GM23248 (cell line): ENCODE data around the gene PLCH1. TPM values are rescaled to one million over a fixed set of nuclear protein-coding genes. Genes with fewer than 3 reads are reported as not detected.
A peak's percentile ranks its signal among the peaks of the same experiment; 100 is the strongest.
"Not testable (repeated sequence)": the region's sequence is repeated elsewhere in the genome, so short reads cannot be mapped to it uniquely, and the experiment has no call there.

Experiments used
- DNase-seq: peaks from one replicate; pipeline ENCODE4 v3.0.0-alpha.2; 2015
- H2AFZ ChIP-seq: fragments of 200-600 bp; sonication (generic); 2 replicates; pipeline ENCODE4 v1.6.1; 2016; ENCODE audit warnings: antibody characterized with exemption
- H3F3A ChIP-seq: fragments of 200-600 bp; sonication (generic); 2 replicates; pipeline ENCODE4 v1.6.1; 2016; ENCODE audit warnings: mild to moderate bottlenecking, antibody characterized with exemption, mixed run types; ENCODE audit not compliant: insufficient read depth
- H3K27ac ChIP-seq: fragments of 200-600 bp; sonication (generic); 2 replicates; pipeline ENCODE4 v1.5.1; 2016; ENCODE audit warnings: mild to moderate bottlenecking
- H3K27me3 ChIP-seq: fragments of 200-600 bp; sonication (generic); replicated peaks from 2 replicates; pipeline ENCODE4 v1.6.1; 2016; ENCODE audit warnings: mild to moderate bottlenecking; ENCODE audit not compliant: insufficient read depth
- H3K36me3 ChIP-seq: fragments of 200-600 bp; sonication (generic); 2 replicates; pipeline ENCODE4 v1.6.1; 2016; ENCODE audit warnings: low read depth, mild to moderate bottlenecking
- H3K4me1 ChIP-seq: fragments of 200-600 bp; sonication (generic); 2 replicates; pipeline ENCODE4 v1.6.1; 2016; ENCODE audit warnings: mild to moderate bottlenecking; ENCODE audit not compliant: insufficient read depth
- H3K4me2 ChIP-seq: fragments of 200-600 bp; sonication (generic); one replicate; pipeline ENCODE4 v1.6.1; 2016; ENCODE audit warnings: mild to moderate bottlenecking; ENCODE audit not compliant: unreplicated experiment
- H3K4me3 ChIP-seq: fragments of 200-600 bp; sonication (generic); 2 replicates; pipeline ENCODE4 v1.5.1; 2016; ENCODE audit warnings: mild to moderate bottlenecking
- H3K79me2 ChIP-seq: fragments of 200-600 bp; sonication (generic); 2 replicates; pipeline ENCODE4 v1.6.1; 2016; ENCODE audit warnings: mild to moderate bottlenecking; ENCODE audit not compliant: insufficient read depth
- H3K9ac ChIP-seq: fragments of 200-600 bp; sonication (generic); 2 replicates; pipeline ENCODE4 v1.6.1; 2016; ENCODE audit warnings: mild to moderate bottlenecking
- H3K9me2 ChIP-seq: fragments of 200-600 bp; sonication (generic); 2 replicates; pipeline ENCODE4 v1.6.1; 2016; ENCODE audit warnings: mixed run types, mild to moderate bottlenecking, moderate library complexity; ENCODE audit not compliant: insufficient read depth
- H3K9me3 ChIP-seq: fragments of 200-600 bp; sonication (generic); one replicate; pipeline ENCODE4 v1.6.1; 2017; ENCODE audit warnings: low read depth
- H4K20me1 ChIP-seq: fragments of 200-600 bp; sonication (generic); 2 replicates; pipeline ENCODE4 v1.6.0; 2016; ENCODE audit not compliant: insufficient read depth
- EZH2 ChIP-seq: fragments of 200-600 bp; sonication (generic); IDR thresholded peaks from 2 replicates; pipeline ENCODE4 v1.6.1; 2018; ENCODE audit warnings: antibody characterized with exemption, mild to moderate bottlenecking; ENCODE audit not compliant: insufficient read depth, poor library complexity, severe bottlenecking
- EZH2phosphoT487 ChIP-seq: fragments of 200-600 bp; sonication (generic); IDR thresholded peaks from 2 replicates; pipeline ENCODE4 v1.6.1; 2018; ENCODE audit warnings: antibody characterized with exemption, moderate library complexity, mild to moderate bottlenecking, low read depth; ENCODE audit not compliant: insufficient read depth
- WGBS, 2 experiments: methylation state at CpG; one replicate each; pipeline ENCODE4 v1.1.6; 2015 to 2017; ENCODE audit warnings: low lambda C conversion rate in 2 of 2, low coverage in 1 of 2; ENCODE audit errors: missing lambda C conversion rate in 2 of 2; 5-methylcytosine and 5-hydroxymethylcytosine counted together
- in situ Hi-C: fragments of 300-500 bp; cut with MboI; formaldehyde crosslinking; loops from 2 replicates; pipeline ENCODE4 v1.15.0; 2020
- polyA plus RNA-seq: library from polyadenylated mRNA; unstranded; fragments of >200 nt; fragmentation: Nextera tagmentation; extraction: Ambion mirVana; gene quantifications from 2 replicates; pipeline ENCODE4 v1.2.1, GENCODE V29; 2016
- total RNA-seq: library from RNA; depleted of rRNA; stranded (reverse); fragments of >200 nt; shearing (Covaris generic); gene quantifications from 2 replicates; pipeline ENCODE4 v1.2.3, GENCODE V29; 2014

Gene PLCH1
- total and polyA plus RNA-seq, 2 experiments from 2014 or later = not detected

DNA sequence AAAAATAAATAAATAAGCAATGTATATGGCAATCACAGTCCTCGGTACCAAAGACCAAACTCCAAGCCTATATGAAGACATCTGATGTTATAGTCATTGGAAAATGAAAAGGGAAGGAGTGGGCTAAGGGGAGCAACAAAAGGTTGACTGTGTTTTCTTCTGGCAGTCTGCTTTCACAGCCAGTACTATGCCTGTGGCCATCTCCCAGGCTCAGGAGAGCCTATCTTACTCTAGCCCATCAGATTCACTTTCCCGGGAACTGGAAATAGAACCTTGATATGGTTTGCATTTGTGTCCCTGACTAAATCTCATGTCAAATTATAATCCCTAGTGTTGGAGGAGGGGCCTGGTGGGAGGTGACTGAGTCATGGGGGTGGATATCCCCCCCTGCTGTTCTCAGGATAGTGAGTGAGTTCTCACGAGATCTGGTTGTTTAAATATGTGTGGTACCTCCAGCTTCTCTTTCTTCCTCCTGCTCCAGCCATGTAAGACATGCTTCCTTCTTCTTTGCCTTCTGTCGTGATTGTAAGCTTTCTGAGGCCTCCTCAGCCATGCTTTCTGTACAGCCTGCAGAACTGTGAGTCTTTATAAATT is 105.3 kb downstream of the PLCH1 start:
- Histone ChIP-seq H2AFZ (peak overlapping the region; percentile 18; the same call in 1 of the 2 replicates), H3K4me1 (no peaks in the 10 kb centered on the region), H3K36me3 (no peaks in the 10 kb centered on the region), H4K20me1 (no peaks in the 10 kb centered on the region), H3K27me3 (no peaks in the 10 kb centered on the region), H3K27ac (no peak overlapping the region), H3K9ac (no peak overlapping the region), H3K9me3 (no peaks in the 10 kb centered on the region), H3K9me2 (no peaks in the 10 kb centered on the region), H3K4me2 (no peak overlapping the region), H3K4me3 (no peak overlapping the region), H3F3A (no peaks in the 10 kb centered on the region), H3K79me2 (no peaks in the 10 kb centered on the region)
- WGBS, 2 experiments = 75 to 79% methylated on average over 4 of the region's 4 CpGs
- DNase-seq = no peak
- TF ChIP-seq EZH2phosphoT487 = no peak
- no peak for TF ChIP-seq EZH2
- in situ Hi-C loops = no loop called here

DNA sequence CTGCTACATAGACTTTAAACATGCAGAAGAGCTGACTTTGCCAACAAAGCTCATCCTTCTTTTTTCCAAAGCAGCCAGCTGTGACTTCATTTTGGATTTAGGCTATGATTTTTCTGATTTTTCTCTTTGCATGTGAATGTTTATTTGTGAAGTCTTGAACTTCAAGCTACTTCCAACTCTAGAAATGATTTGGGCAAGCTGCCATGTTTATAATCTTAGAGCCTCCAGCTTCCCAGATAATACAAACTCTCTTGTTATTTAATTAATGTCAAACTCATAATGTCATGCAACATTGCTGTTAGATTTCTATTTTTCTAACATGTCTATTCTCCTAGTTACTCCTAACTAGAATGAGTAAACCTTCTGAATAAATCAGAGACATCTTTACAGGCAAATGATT is 106.4 kb downstream of the PLCH1 start:
- H3K9ac ChIP-seq, H3K4me3 ChIP-seq, H3K27me3 ChIP-seq, DNase-seq, H3K4me2 ChIP-seq, H4K20me1 ChIP-seq, H3K36me3 ChIP-seq, H3F3A ChIP-seq, H3K4me1 ChIP-seq, H3K9me2 ChIP-seq, H2AFZ ChIP-seq, H3K27ac ChIP-seq, H3K9me3 ChIP-seq, H3K79me2 ChIP-seq, in situ Hi-C loops: not testable (repeated sequence)

DNA sequence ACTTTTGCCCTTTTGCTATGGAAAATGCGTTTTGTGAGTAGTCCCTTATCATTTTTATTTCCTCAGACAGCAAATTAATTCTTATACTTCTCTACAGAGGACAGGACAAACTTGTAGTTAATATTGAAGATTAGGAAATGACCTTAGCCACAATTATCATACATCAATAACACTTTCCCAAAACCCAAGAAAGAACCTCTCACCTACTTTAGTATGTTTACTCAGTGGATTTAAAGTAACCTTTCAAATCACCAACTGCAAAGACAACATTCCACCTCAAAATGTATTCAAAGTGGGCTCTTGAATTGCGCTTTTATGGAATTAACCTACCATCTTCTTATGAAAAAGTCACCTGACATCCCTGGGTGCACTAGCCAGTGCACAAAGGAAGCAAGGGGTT is 107.3 kb downstream of the PLCH1 start:
- no peaks in the 10 kb centered on the region for H3F3A ChIP-seq
- H3K9me2 ChIP-seq = no peaks in the 10 kb centered on the region
- TF ChIP-seq EZH2phosphoT487 = no peak
- TF ChIP-seq EZH2 = no peak
- no peak overlapping the region for H3K4me2 ChIP-seq
- H2AFZ ChIP-seq = no peak overlapping the region
- no peaks in the 10 kb centered on the region for H4K20me1 ChIP-seq
- no peaks in the 10 kb centered on the region for H3K36me3 ChIP-seq
- H3K9me3 ChIP-seq = no peaks in the 10 kb centered on the region
- no peak overlapping the region for H3K9ac ChIP-seq
- no peaks in the 10 kb centered on the region for H3K27me3 ChIP-seq
- WGBS, 2 experiments = 41 to 56% methylated on average over 2 of the region's 2 CpGs
- no peaks in the 10 kb centered on the region for H3K79me2 ChIP-seq
- H3K27ac ChIP-seq = no peak overlapping the region
- H3K4me1 ChIP-seq = no peaks in the 10 kb centered on the region
- DNase-seq = no peak
- H3K4me3 ChIP-seq = no peak overlapping the region
- in situ Hi-C loops = no loop called here

DNA sequence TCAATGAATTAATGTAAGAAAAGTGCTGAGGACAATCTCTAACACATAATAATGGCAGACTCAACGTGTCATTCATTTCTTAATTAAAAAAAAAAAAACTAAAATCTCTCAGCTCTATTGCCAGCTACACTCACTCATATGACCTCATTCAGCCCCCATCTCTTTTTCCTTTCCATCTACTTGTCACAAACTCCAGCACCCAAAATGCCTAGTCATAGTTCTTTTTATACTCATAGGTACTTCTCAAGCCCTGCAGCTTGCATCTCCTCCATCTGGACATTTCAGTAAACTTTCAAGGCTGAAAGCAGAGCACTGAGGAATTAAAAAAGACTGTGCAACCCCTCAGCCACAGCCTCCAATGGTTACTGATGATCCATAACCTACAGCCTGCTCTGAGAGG is 109.8 kb downstream of the PLCH1 start:
- 50 to 52% methylated on average over 1 of the region's 1 CpG for WGBS, 2 experiments
- TF ChIP-seq EZH2 (no peak), EZH2phosphoT487 (no peak)
- peaks cover 4% of the 10 kb centered on the region for H3K4me1 ChIP-seq
- DNase-seq = no peak
- no peaks in the 10 kb centered on the region for H4K20me1 ChIP-seq
- in situ Hi-C loops = no loop called here
- H3K4me3 ChIP-seq = no peak overlapping the region
- H3K9me2 ChIP-seq = no peaks in the 10 kb centered on the region
- no peak overlapping the region for H3K27ac ChIP-seq
- H3K36me3 ChIP-seq = no peaks in the 10 kb centered on the region
- H3K4me2 ChIP-seq = no peak overlapping the region
- no peaks in the 10 kb centered on the region for H3K79me2 ChIP-seq
- H3K9me3 ChIP-seq = no peaks in the 10 kb centered on the region
- no peaks in the 10 kb centered on the region for H3K27me3 ChIP-seq
- H2AFZ ChIP-seq = no peak overlapping the region
- H3F3A ChIP-seq = peaks cover 14% of the 10 kb centered on the region; the same call in 1 of the 2 replicates
- H3K9ac ChIP-seq = no peak overlapping the region

DNA sequence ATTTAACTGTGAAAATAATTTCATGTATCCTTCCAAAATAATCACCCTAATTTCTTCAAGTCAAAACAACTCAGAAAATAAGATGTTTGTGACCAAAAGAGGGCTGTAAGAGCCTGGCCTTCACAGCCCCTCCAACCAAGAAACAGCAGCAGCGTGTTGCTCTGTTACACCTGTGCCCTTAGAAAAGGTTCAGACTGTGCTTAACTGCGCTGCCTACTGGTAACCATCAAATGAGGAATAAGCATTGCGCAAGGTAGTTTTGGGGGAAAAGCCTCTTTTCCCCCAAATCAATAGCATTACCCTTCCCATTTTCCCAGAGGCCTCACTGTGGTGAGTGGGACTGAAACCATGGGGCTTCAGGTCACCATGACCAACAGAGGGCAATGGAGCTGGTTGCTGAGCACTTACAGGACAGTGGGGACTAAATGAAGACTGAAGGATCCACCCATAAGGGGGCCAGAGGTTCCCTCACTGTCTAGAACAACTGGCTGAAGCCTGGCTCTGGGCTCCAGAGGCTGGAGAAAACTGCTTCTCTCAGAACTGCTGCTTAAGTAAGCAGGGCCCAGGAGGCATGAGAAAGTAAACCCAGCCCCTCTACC is 110.7 kb downstream of the PLCH1 start:
- Histone ChIP-seq H4K20me1 (no peaks in the 10 kb centered on the region), H3K79me2 (no peaks in the 10 kb centered on the region), H3K4me2 (no peak overlapping the region), H3K4me1 (peaks cover 4% of the 10 kb centered on the region), H3K27ac (no peak overlapping the region), H2AFZ (no peak overlapping the region), H3K9me2 (no peaks in the 10 kb centered on the region), H3K9ac (no peak overlapping the region), H3K36me3 (no peaks in the 10 kb centered on the region), H3F3A (peaks cover 14% of the 10 kb centered on the region; the same call in 1 of the 2 replicates), H3K27me3 (no peaks in the 10 kb centered on the region), H3K9me3 (no peaks in the 10 kb centered on the region), H3K4me3 (no peak overlapping the region)
- WGBS, 2 experiments = 85 to 87% methylated on average over 3 of the region's 3 CpGs
- no peak for TF ChIP-seq EZH2
- no peak for TF ChIP-seq EZH2phosphoT487
- no peak for DNase-seq
- in situ Hi-C loops = no loop called here
